Measurements from ENCODE around the gene CFAP141.

- TF ChIP-seq CTCF (IDR thresholded peaks at IDR 0.05): no peak
- TF ChIP-seq POLR2A (IDR thresholded peaks at IDR 0.05): no peak
Measured at GRCh38 chr1:154221278-154222001, 15.3 kb upstream of the CFAP141 start.

Measured in right lobe of liver (tissue), 4 donors.